Sigmoid colon (tissue), 7 donors: Measurements from ENCODE around the gene MRPL20. TPM values are rescaled to one million over a fixed set of nuclear protein-coding genes. Genes with fewer than 3 reads are reported as not detected.

Experiments
- DNase-seq: peaks from one replicate; pipeline ENCODE4 v3.0.0-alpha.2; 2019
- H3K27ac ChIP-seq, 4 donors: fragments of 200-600 bp; sonication (generic); one replicate each; pipeline ENCODE4 v1.5.1; 2016 to 2019; ENCODE audit warnings: mild to moderate bottlenecking in 1 of 4
- H3K27me3 ChIP-seq, 3 donors: fragments of 200-600 bp; sonication (generic); one replicate each; pipeline ENCODE4 v1.5.1; 2019; ENCODE audit warnings: mild to moderate bottlenecking in 1 of 3
- H3K36me3 ChIP-seq, 4 donors: fragments of 200-600 bp; sonication (generic); one replicate each; pipeline ENCODE4 v1.5.1; 2016 to 2019
- H3K4me1 ChIP-seq, 4 donors: fragments of 200-600 bp; sonication (generic); one replicate each; pipeline ENCODE4 v1.5.1; 2017 to 2019
- H3K4me3 ChIP-seq, 4 donors: fragments of 200-600 bp; sonication (generic); one replicate each; pipeline ENCODE4 v1.5.1; 2017 to 2019; ENCODE audit warnings: mild to moderate bottlenecking in 2 of 4, moderate library complexity in 1 of 4
- H3K9me3 ChIP-seq, 4 donors: fragments of 200-600 bp in 3 of 4; sonication (generic) in 3 of 4; one replicate each; pipeline versions ENCODE4 v1.5.1 to v1.6.1; 2013 to 2019
- EP300 ChIP-seq, 4 donors: sonication (generic); formaldehyde crosslinking; IDR thresholded peaks; one replicate each; pipeline ENCODE4 v1.6.1; 2017; ENCODE audit warnings: antibody characterized with exemption in 4 of 4
- POLR2A ChIP-seq, 2 donors: fragments of 450-650 bp; IDR thresholded peaks; one replicate each; pipeline ENCODE4 v1.6.1; 2016; ENCODE audit warnings: antibody characterized with exemption in 2 of 2, mild to moderate bottlenecking in 2 of 2, moderate library complexity in 2 of 2
- POLR2AphosphoS5 ChIP-seq, 4 donors: sonication (generic); formaldehyde crosslinking; IDR thresholded peaks; one replicate each; pipeline ENCODE4 v1.6.1; 2017; ENCODE audit warnings: antibody characterized with exemption in 4 of 4
- WGBS, 2 donors: extraction: QIAGEN DNeasy Blood & Tissue Kit; methylation state at CpG; one replicate each; pipeline ENCODE4 v1.1.7; 2013; 5-methylcytosine and 5-hydroxymethylcytosine counted together
- intact Hi-C: fragments of 100-400 bp; cut with DNase I; formaldehyde crosslinking; loops from one replicate; pipeline ENCODE4 v1.15.1; 2023
- polyA plus RNA-seq, 3 donors: library from polyadenylated mRNA; stranded (reverse); fragments of 200-250 nt; gene quantifications; one replicate each; pipeline ENCODE4 v1.2.3, GENCODE V29; 2013
- total RNA-seq, 4 donors: library from RNA; depleted of rRNA; stranded (reverse); fragments of >200 nt; gene quantifications; one replicate each; pipeline ENCODE4 v1.1.0, GENCODE V29; 2016
- TF ChIP-seq, protein P1 (sequence below), 4 experiments: fragments of 450-650 bp in 3 of 4; fragments of 200-600 bp in 1 of 4; IDR thresholded peaks; one replicate each; pipeline ENCODE4 v1.5.1; 2016 to 2019; ENCODE audit warnings: antibody characterized with exemption in 4 of 4, mild to moderate bottlenecking in 3 of 4, moderate library complexity in 2 of 4
- donor health status: healthy with polysubstance abuse.
- donor health status: Bipolar disorder and iron deficiency.
- donor health status: healthy.

MRPL20 gene
- total and polyA plus RNA-seq, 7 donors: 133 to 235 (median 178) TPM

DNA sequence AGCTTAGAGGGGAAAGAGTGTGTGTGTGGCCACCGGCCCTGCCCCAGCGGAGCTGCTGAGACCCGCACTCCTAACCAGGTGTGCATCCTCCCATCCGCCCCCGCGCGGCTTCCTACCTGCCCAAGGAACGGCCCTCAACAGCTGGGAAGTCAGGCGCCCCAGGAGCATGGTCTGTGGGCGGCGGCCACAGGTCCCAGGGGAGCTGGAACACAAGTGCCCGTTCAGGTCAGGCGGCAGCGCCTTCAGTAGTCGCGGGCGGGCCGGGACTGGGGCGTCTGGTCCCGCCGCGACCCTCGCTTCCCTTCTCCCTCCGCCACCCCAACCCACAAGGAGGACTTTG lies 32.5 kb downstream of the MRPL20 start:
- TF ChIP-seq EP300 (IDR thresholded peaks at IDR 0.05) (no peak), POLR2AphosphoS5 (IDR thresholded peaks at IDR 0.05) (no peak), POLR2A (IDR thresholded peaks at IDR 0.05) (no peak)
- TF ChIP-seq, protein P1, sequence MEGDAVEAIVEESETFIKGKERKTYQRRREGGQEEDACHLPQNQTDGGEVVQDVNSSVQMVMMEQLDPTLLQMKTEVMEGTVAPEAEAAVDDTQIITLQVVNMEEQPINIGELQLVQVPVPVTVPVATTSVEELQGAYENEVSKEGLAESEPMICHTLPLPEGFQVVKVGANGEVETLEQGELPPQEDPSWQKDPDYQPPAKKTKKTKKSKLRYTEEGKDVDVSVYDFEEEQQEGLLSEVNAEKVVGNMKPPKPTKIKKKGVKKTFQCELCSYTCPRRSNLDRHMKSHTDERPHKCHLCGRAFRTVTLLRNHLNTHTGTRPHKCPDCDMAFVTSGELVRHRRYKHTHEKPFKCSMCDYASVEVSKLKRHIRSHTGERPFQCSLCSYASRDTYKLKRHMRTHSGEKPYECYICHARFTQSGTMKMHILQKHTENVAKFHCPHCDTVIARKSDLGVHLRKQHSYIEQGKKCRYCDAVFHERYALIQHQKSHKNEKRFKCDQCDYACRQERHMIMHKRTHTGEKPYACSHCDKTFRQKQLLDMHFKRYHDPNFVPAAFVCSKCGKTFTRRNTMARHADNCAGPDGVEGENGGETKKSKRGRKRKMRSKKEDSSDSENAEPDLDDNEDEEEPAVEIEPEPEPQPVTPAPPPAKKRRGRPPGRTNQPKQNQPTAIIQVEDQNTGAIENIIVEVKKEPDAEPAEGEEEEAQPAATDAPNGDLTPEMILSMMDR (IDR thresholded peaks at IDR 0.05): no peak
- H3K4me1 ChIP-seq: peaks cover 2 to 41% (median 34%) of the 10 kb centered on the region in 4 donors
- intact Hi-C loops: loop anchor here (2.0 kb wide), 1 partner anchor 66 kb away; the partner anchor contains the start of gene PUSL1
- WGBS, 2 donors: 0 to 1% methylated on average over 24 of the region's 24 CpGs
- no peaks in the 10 kb centered on the region for H3K27me3 ChIP-seq
- no peaks in the 10 kb centered on the region for H3K9me3 ChIP-seq
- peak overlapping the region; percentile 69 to 100 (median 96) for H3K4me3 ChIP-seq
- peaks cover 0 to 15% (median 4%) of the 10 kb centered on the region in 4 donors for H3K36me3 ChIP-seq
- H3K27ac ChIP-seq: peak overlapping the region; percentile 92 to 98 (median 95)
- peak; percentile 74 for DNase-seq

DNA sequence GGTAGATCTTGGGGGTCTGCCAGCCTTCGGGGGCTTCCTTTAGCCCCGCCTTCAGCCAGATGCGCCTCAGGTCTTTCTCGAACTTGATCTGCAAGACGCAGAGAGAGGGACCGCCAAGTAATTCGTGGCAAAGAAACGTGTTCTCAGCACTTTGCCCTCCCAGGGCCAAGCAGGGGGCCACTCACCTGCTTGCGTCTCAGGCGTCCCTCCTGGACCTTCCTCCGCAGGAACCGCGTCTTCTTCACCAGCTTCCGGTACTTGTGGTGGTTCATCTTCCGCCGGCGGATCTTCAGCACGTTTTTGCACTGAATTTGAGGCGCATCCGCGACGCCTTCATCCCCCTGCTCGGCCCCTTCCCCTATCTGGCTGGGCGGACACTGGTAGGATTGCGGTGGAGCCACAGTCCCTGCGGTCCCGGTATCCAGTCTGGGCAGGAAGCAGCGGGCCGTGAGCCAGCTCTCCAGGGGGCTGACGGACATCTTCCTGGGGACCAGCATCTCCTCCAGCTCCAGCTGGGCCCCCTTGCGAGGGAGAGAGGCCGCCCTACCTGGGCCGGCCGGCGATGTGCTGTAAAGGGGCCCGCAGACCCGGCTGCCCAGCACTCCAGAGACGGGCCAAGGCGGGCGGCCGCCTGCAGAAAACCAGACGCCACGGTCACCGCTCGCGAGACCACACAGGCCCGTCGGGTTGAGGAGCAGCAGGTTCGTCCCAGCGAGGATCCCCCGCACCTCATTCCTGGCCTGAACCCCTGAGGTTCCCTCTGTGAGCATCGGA lies 33.1 kb downstream of the MRPL20 start:
- 49 to 54% methylated on average over 52 of the region's 52 CpGs for WGBS, 2 donors
- DNase-seq: no peak
- Histone ChIP-seq H3K4me3 (peak overlapping the region; percentile 69 to 100 (median 96)), H3K4me1 (peaks cover 2 to 41% (median 34%) of the 10 kb centered on the region in 4 donors), H3K27ac (peak overlapping the region; percentile 92 to 98 (median 95)), H3K27me3 (no peaks in the 10 kb centered on the region), H3K9me3 (no peaks in the 10 kb centered on the region), H3K36me3 (peaks cover 0 to 15% (median 4%) of the 10 kb centered on the region in 4 donors)
- TF ChIP-seq EP300 (IDR thresholded peaks at IDR 0.05) (no peak), POLR2A (IDR thresholded peaks at IDR 0.05) (no peak), POLR2AphosphoS5 (IDR thresholded peaks at IDR 0.05) (no peak)
- TF ChIP-seq, protein P1 (IDR thresholded peaks at IDR 0.05): no peak
- intact Hi-C loops: loop anchor here (2.0 kb wide), 2 partner anchors 25 to 65 kb away; partner anchors contain the start of genes DVL1 and PUSL1

DNA sequence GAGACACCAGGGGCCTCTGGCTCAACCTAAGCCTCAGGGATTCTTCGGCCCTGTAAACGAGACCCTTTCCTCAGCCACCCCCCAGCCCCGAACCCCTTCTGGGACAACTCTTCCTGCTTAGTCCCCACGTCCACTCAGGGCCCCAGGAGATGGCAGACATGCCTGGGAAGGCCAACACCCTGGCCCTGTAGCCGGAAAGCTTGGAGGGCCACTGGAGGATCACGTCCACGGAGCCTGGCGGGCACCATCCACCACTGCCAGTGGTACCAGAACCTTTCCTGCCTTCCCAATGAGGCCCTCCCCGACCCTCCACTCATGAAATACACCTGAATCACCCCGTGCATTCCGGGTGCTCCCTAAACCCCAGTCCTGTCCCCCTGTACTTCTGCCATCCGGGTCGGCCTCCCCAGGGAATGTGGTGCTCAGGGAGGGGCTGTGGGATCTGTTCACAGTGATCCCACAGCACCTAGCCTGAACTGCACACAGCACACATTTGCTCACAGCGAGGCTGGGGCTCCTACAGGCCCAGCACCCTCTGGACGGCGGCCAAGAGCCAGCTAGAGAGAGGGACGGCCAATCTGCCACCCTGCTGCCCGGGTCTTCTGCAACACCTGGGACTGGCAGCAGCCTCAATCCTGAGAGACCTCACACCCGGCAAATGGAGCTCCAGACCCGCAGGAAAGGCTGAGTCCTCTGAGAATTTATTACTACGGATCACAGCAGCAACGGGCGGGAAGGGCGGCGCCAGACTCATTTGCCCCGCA lies 33.9 kb downstream of the MRPL20 start:
- no peak overlapping the region for H3K4me3 ChIP-seq
- 82 to 90% methylated on average over 26 of the region's 26 CpGs for WGBS, 2 donors
- DNase-seq: no peak
- H3K27ac ChIP-seq: peak overlapping the region in 2 of 4 donors; percentile 19 to 98
- H3K9me3 ChIP-seq: no peaks in the 10 kb centered on the region
- intact Hi-C loops: loop anchor here (2.0 kb wide), 1 partner anchor 24 kb away; the partner anchor contains the start of gene DVL1
- no peaks in the 10 kb centered on the region for H3K27me3 ChIP-seq
- TF ChIP-seq EP300 (IDR thresholded peaks at IDR 0.05) (no peak), POLR2AphosphoS5 (IDR thresholded peaks at IDR 0.05) (no peak), POLR2A (IDR thresholded peaks at IDR 0.05) (no peak)
- TF ChIP-seq, protein P1 (IDR thresholded peaks at IDR 0.05): no peak
- peaks cover 0 to 15% (median 4%) of the 10 kb centered on the region in 4 donors for H3K36me3 ChIP-seq
- H3K4me1 ChIP-seq: peaks cover 2 to 41% (median 34%) of the 10 kb centered on the region in 4 donors

DNA sequence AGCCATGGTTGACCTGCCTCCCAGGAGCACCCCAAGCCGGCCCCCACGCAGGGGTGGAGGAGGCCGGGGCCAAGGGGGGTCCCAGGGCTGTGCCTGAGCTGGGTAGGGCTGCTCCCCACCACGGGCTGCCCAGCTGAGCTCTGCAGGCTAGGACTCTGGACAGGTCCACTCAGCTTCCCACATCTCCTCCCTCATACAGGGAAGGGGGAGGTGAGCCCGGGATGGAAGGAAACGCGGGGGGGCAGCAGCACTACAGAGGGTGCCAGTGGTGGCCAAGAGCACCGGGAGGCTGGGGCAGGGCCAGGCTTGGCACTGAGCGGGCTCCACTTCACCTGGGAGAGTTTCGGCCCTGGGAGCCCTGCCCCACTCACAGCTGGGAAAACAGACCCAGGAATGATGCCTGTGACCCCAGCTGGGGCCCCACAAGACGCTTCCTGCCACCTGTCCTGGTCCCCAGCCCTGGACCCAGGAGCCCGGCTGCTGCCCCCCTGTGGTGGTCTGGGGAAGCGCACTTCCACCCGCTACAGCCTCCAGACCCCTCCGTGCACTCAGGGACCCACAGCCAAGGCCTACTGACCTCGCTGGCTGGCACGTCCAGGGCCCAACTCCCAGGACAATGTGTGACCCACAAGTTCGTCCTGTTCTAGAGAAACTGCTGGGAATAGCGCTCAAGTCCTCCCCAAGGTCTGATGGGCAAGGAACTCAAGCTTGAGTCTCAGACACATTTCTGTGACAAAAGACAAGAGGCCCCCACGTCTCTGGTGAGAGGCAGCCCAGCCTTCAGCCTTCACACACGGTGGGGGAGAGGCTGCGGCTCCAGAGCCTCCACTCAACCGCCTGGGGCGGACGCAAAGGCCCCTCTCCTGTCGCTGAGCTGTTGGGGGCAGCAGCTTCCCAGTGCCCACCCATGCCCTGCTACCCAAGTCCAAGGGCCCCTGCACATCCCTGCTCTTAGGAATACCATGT lies 35.1 kb downstream of the MRPL20 start:
- no peak overlapping the region for H3K4me3 ChIP-seq
- H3K9me3 ChIP-seq: no peaks in the 10 kb centered on the region
- WGBS, 2 donors: 30 to 33% methylated on average over 26 of the region's 26 CpGs
- no peaks in the 10 kb centered on the region for H3K27me3 ChIP-seq
- DNase-seq: peak; percentile 86
- intact Hi-C loops: loop anchor here (2.0 kb wide), 1 partner anchor 23 kb away; the partner anchor contains the start of gene DVL1
- H3K36me3 ChIP-seq: peaks cover 0 to 15% (median 4%) of the 10 kb centered on the region in 4 donors
- peaks cover 2 to 41% (median 34%) of the 10 kb centered on the region in 4 donors for H3K4me1 ChIP-seq
- peak overlapping the region; percentile 17 to 58 (median 31) for H3K27ac ChIP-seq
- TF ChIP-seq POLR2A (IDR thresholded peaks at IDR 0.05) (no peak), POLR2AphosphoS5 (IDR thresholded peaks at IDR 0.05) (peak in 1 of 4 donors; percentile 13), EP300 (IDR thresholded peaks at IDR 0.05) (no peak)
- TF ChIP-seq, protein P1 (IDR thresholded peaks at IDR 0.05): peak; percentile 76 to 96 (median 86)
